Aorta (tissue), 5 donors: ENCODE data around the gene MRPS2. TPM values are rescaled to one million over a fixed set of nuclear protein-coding genes. Genes with fewer than 3 reads are reported as not detected.
"Not testable (repeated sequence)": the region's sequence is repeated elsewhere in the genome, so short reads cannot be mapped to it uniquely, and the experiment has no call there.

Source experiments
- ATAC-seq: fragments of 200-7000 bp; cut with Tn5 transposase; one replicate; pipeline ENCODE4 v1.9.1; 2022; ENCODE audit warnings: moderate library complexity; ENCODE audit not compliant: low FRiP score
- DNase-seq, 2 donors: peaks; one replicate each; pipeline ENCODE4 v3.0.0-alpha.2; 2020
- H3K27ac ChIP-seq, 2 donors: one replicate each; pipeline ENCODE4 v1.5.1; 2013; ENCODE audit warnings: low read length in 2 of 2, mild to moderate bottlenecking in 2 of 2, moderate library complexity in 2 of 2, control low read depth in 1 of 2, inconsistent platforms in 1 of 2, low read depth in 1 of 2
- H3K27me3 ChIP-seq, 2 donors: one replicate each; pipeline ENCODE4 v1.6.1; 2013; ENCODE audit warnings: control low read depth in 1 of 2, low read length in 1 of 2, mild to moderate bottlenecking in 1 of 2, moderate library complexity in 1 of 2; ENCODE audit not compliant: insufficient read depth in 2 of 2, control insufficient read depth in 1 of 2
- H3K36me3 ChIP-seq, 2 donors: one replicate each; pipeline ENCODE4 v1.6.1; 2013; ENCODE audit warnings: control low read depth in 1 of 2, low read length in 1 of 2, mild to moderate bottlenecking in 1 of 2; ENCODE audit not compliant: insufficient read depth in 2 of 2, control insufficient read depth in 1 of 2
- H3K4me1 ChIP-seq, 2 donors: one replicate each; pipeline ENCODE4 v1.6.1; 2013; ENCODE audit warnings: low read length in 2 of 2, control low read depth in 1 of 2, mild to moderate bottlenecking in 1 of 2, moderate library complexity in 1 of 2; ENCODE audit not compliant: insufficient read depth in 2 of 2, control insufficient read depth in 1 of 2
- H3K4me3 ChIP-seq, 2 donors: one replicate each; pipeline ENCODE4 v1.5.1; 2013; ENCODE audit warnings: low read length in 2 of 2, control low read depth in 1 of 2, mild to moderate bottlenecking in 1 of 2
- H3K9me3 ChIP-seq: one replicate; pipeline ENCODE4 v1.6.1; 2013; ENCODE audit warnings: mild to moderate bottlenecking, low read length; ENCODE audit not compliant: control insufficient read depth
- WGBS, 2 donors: extraction: QIAGEN DNeasy Blood & Tissue Kit; methylation state at CpG; one replicate each; pipeline ENCODE4 v1.1.7; 2013; 5-methylcytosine and 5-hydroxymethylcytosine counted together
- intact Hi-C, 2 donors: fragments of 100-400 bp; cut with DNase I; formaldehyde crosslinking; loops; one replicate each; pipeline versions ENCODE4 v1.14.2 to v1.15.0; 2022
- long read RNA-seq, 2 donors: library from polyadenylated mRNA; unstranded; transcript quantifications; one replicate each; pipeline ENCODE4 v2.0.0, GENCODE V29; 2020 to 2021
- polyA plus RNA-seq, 2 donors: library from polyadenylated mRNA; stranded (reverse); fragments of 200-250 nt; gene quantifications; one replicate each; pipeline ENCODE4 v1.2.3, GENCODE V29; 2013
- total RNA-seq, 2 donors: library from RNA; stranded (reverse); fragmentation: NEBNext Ultra II Directional; extraction: Animal tissue kit (Norgen Biotek cat#: 25700); gene quantifications; one replicate each; pipeline ENCODE4 v1.2.1, GENCODE V29; 2021
- donor health status: healthy with polysubstance abuse.
- donor health status: Bipolar disorder and iron deficiency.
- donor health status: DM: no; HTN: no; CAD: no.
- donor health status: DM: no; HTN: no; CAD: no.
- donor health status: DM: yes; HTN: yes; CAD: no.

MRPS2 gene
- total RNA-seq (10 to 100 TPM; 16.1 to 20.5 TPM), polyA plus RNA-seq (10 to 100 TPM; 15.5 to 30.5 TPM)
- long read RNA-seq, donor 1, transcript MRPS2-201 (4 exons, 1,510 nt): major isoform, 106 of 110 reads
- long read RNA-seq, donor 1, partial matches to known transcripts: 3 of 110 reads
- long read RNA-seq, donor 1, other reads (novel, unspliced or antisense): 0 of 110 reads
- long read RNA-seq, donor 2, transcript MRPS2-201 (4 exons, 1,510 nt): major isoform, 10 of 15 reads
- long read RNA-seq, donor 2, partial matches to known transcripts: 0 of 15 reads
- long read RNA-seq, donor 2, other reads (novel, unspliced or antisense): 3 of 15 reads

- intact Hi-C loops: loop anchor here in 1 of 2 donors (5.0 kb wide), 1 partner anchor 1428 kb away; no protein-coding TSS in a partner anchor
- Histone ChIP-seq H3K27ac (no peak within 1 kb of the TSS), H3K4me3 (peak within 1 kb of the TSS; percentile 74 to 85), H3K9me3 (no peaks in the 10 kb centered on the region), H3K36me3 (peaks cover 0 to 5% of the 10 kb centered on the region in 2 donors), H3K4me1 (no peaks in the 10 kb centered on the region), H3K27me3 (no peaks in the 10 kb centered on the region)
- ATAC-seq: peak; percentile 97
- peak; percentile 93 to 96 for DNase-seq
- WGBS, 2 donors: 0% methylated on average over 63 to 92 of the region's 92 CpGs
These were observed at the start of gene MRPS2 for GRCh38 chr9:135500525-135501260. Gene MRPS2, plus strand, starts transcription at chr9:135500682. Its CDS starts 29 bp downstream, at chr9:135500711.

- intact Hi-C loops: no loop called here
- no peak overlapping the region for H3K4me3 ChIP-seq
- no peaks in the 10 kb centered on the region for H3K36me3 ChIP-seq
- no peak for ATAC-seq
- peak in 1 of 2 donors; percentile 33 for DNase-seq
- no peak overlapping the region for H3K27ac ChIP-seq
- H3K27me3 ChIP-seq: no peaks in the 10 kb centered on the region
- H3K9me3 ChIP-seq: peaks cover 8% of the 10 kb centered on the region
- no peaks in the 10 kb centered on the region for H3K4me1 ChIP-seq
- 92% methylated on average over 10 of the region's 10 CpGs for WGBS, 2 donors
These were observed 49.5 kb upstream of the MRPS2 start for GRCh38 chr9:135450956-135451355.

- DNase-seq, H3K9me3 ChIP-seq, intact Hi-C loops, H3K4me3 ChIP-seq, H3K27me3 ChIP-seq, H3K4me1 ChIP-seq, ATAC-seq, H3K27ac ChIP-seq, H3K36me3 ChIP-seq: not testable (repeated sequence)
- WGBS, 2 donors: 54 to 55% methylated on average over 7 of the region's 7 CpGs
These were observed 48.6 kb upstream of the MRPS2 start for GRCh38 chr9:135451909-135452308.

GRCh38 chr9:135454737-135455136 lies 45.7 kb upstream of the MRPS2 start:
- 90 to 92% methylated on average over 5 of the region's 5 CpGs for WGBS, 2 donors

GRCh38 chr9:135455401-135456030 lies 45.0 kb upstream of the MRPS2 start:
- ATAC-seq: no peak
- no peak overlapping the region for H3K27ac ChIP-seq
- H3K27me3 ChIP-seq: no peaks in the 10 kb centered on the region
- H3K4me1 ChIP-seq: no peaks in the 10 kb centered on the region
- WGBS, 2 donors: 84% methylated on average over 23 of the region's 23 CpGs
- peaks cover 8% of the 10 kb centered on the region for H3K9me3 ChIP-seq
- intact Hi-C loops: no loop called here
- DNase-seq: peak in 1 of 2 donors; percentile 60
- H3K36me3 ChIP-seq: no peaks in the 10 kb centered on the region
- H3K4me3 ChIP-seq: no peak overlapping the region

More at GRCh38 chr9:135454737-135455136, 45.7 kb upstream of the MRPS2 start:
- intact Hi-C loops: no loop called here
- Histone ChIP-seq H3K36me3 (no peaks in the 10 kb centered on the region), H3K27ac (no peak overlapping the region), H3K27me3 (no peaks in the 10 kb centered on the region), H3K4me3 (no peak overlapping the region), H3K4me1 (no peaks in the 10 kb centered on the region), H3K9me3 (peaks cover 8% of the 10 kb centered on the region)
- DNase-seq (no peak), ATAC-seq (no peak)

- Histone ChIP-seq H3K27ac (no peak overlapping the region), H3K36me3 (no peaks in the 10 kb centered on the region), H3K4me3 (no peak overlapping the region), H3K27me3 (no peaks in the 10 kb centered on the region), H3K9me3 (peaks cover 8% of the 10 kb centered on the region), H3K4me1 (no peaks in the 10 kb centered on the region)
- 77 to 79% methylated on average over 19 of the region's 19 CpGs for whole genome bisulfite sequencing, 2 donors
- DNase-seq (peak in 1 of 2 donors; percentile 55), ATAC-seq (no peak)
- intact Hi-C loops: no loop called here
These were observed 43.9 kb upstream of the MRPS2 start for GRCh38 chr9:135456436-135457104.

GRCh38 chr9:135458478-135458877 lies 42.0 kb upstream of the MRPS2 start:
- H3K27ac ChIP-seq, H3K27me3 ChIP-seq, DNase-seq, ATAC-seq, H3K9me3 ChIP-seq, H3K36me3 ChIP-seq, H3K4me1 ChIP-seq, intact Hi-C loops, H3K4me3 ChIP-seq: not testable (repeated sequence)
- WGBS, 2 donors: 92 to 93% methylated on average over 5 of the region's 5 CpGs

GRCh38 chr9:135461936-135462335 lies 38.5 kb upstream of the MRPS2 start:
- no peaks in the 10 kb centered on the region for H3K4me1 ChIP-seq
- no peaks in the 10 kb centered on the region for H3K36me3 ChIP-seq
- 72 to 77% methylated on average over 11 of the region's 11 CpGs for WGBS, 2 donors
- intact Hi-C loops: no loop called here
- H3K9me3 ChIP-seq: no peaks in the 10 kb centered on the region
- ATAC-seq (no peak), DNase-seq (no peak)
- no peak overlapping the region for H3K4me3 ChIP-seq
- no peak overlapping the region for H3K27ac ChIP-seq
- no peaks in the 10 kb centered on the region for H3K27me3 ChIP-seq
